Activated naive CD4-positive, alpha-beta T cell treated with Interleukin-2 at 50 U/mL for 16 hours (primary cell): Measurements from ENCODE around the gene BHLHA15.

Experiments used
- DNase-seq: peaks from one replicate; pipeline ENCODE4 v3.0.0-alpha.2; 2020

The BHLHA15 gene

GRCh38 chr7:98250789-98251188, 39.5 kb downstream of the BHLHA15 start:
- peak; percentile 39 for DNase-seq

GRCh38 chr7:98251231-98251600, 40.0 kb downstream of the BHLHA15 start:
- no peak for DNase-seq

- peak; percentile 91 for DNase-seq
Measured at GRCh38 chr7:98251601-98252424, 40.6 kb downstream of the BHLHA15 start, which contains the start of gene TECPR1. Gene TECPR1 (minus strand): TSS chr7:98252232. CDS start chr7:98246146, 6,086 bp downstream.

- no peak for DNase-seq
Measured at GRCh38 chr7:98252425-98253054, 41.3 kb downstream of the BHLHA15 start.

- no peak for DNase-seq
Measured at GRCh38 chr7:98254516-98254915, 43.3 kb downstream of the BHLHA15 start.

GRCh38 chr7:98254951-98255610, 43.8 kb downstream of the BHLHA15 start:
- no peak for DNase-seq

- no peak for DNase-seq
Measured at GRCh38 chr7:98256431-98256830, 45.2 kb downstream of the BHLHA15 start.

- no peak for DNase-seq
Measured at GRCh38 chr7:98257701-98258100, 46.5 kb downstream of the BHLHA15 start.
